ENCODE results near the gene SERPINF2. TPM values are rescaled to one million over a fixed set of nuclear protein-coding genes. Genes with fewer than 3 reads are reported as not detected.

Gene SERPINF2
- total and polyA plus RNA-seq, 2 experiments from 2014 or later, result 0.66 to 1.2 TPM

DNA sequence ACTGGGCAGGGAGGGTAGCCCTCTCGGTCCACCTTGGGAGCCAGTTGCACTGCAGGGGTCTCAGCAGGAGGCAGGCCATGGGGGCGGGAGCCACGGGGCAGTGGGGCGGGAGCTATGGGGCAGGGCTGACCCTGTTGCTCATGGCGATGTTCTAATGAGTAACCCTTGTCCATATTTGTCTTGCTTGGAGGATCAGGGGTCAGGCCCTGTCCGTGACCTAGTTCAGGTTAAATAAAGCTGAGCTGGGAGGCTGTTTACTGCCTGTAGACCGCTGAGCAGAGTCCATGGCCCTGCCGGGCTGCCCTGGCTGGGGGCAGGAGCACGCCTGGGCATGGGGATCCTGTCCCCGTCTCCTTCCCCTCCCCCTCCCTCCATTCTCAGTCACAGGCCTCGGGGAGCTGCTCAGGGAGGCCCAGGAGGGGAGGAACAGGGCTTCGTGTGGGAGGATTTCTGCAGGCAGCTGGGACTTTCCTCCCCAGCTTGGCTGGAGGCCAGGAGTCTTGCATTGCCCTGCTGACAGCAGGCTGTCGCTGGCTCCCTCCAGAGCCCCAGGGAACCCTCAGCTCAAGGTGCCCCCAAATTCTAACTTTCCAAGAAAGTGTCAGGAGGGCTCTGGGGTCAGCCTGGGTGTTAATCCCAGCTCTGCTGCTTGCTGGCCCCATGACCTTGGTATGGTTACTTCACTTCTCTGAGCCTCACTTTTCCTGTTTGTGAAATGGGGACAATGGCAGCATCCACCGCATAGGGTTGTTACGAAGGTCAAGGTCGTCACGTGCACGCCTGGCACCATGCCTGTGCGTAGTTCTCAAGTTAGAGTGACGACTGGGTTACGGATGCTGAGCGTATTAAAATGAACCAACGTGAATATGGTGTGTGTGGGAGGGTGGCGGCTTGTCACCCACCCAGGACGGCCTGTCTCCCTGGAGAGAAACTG, 6.1 kb upstream of the SERPINF2 start:
- H3K27me3 ChIP-seq (ENCODE audit: insufficient read depth), result no peaks in the 10 kb centered on the region
- ATAC-seq (peak; percentile 58), DNase-seq (ENCODE audit: low spot score) (no peak)
- TF ChIP-seq, protein P1, sequence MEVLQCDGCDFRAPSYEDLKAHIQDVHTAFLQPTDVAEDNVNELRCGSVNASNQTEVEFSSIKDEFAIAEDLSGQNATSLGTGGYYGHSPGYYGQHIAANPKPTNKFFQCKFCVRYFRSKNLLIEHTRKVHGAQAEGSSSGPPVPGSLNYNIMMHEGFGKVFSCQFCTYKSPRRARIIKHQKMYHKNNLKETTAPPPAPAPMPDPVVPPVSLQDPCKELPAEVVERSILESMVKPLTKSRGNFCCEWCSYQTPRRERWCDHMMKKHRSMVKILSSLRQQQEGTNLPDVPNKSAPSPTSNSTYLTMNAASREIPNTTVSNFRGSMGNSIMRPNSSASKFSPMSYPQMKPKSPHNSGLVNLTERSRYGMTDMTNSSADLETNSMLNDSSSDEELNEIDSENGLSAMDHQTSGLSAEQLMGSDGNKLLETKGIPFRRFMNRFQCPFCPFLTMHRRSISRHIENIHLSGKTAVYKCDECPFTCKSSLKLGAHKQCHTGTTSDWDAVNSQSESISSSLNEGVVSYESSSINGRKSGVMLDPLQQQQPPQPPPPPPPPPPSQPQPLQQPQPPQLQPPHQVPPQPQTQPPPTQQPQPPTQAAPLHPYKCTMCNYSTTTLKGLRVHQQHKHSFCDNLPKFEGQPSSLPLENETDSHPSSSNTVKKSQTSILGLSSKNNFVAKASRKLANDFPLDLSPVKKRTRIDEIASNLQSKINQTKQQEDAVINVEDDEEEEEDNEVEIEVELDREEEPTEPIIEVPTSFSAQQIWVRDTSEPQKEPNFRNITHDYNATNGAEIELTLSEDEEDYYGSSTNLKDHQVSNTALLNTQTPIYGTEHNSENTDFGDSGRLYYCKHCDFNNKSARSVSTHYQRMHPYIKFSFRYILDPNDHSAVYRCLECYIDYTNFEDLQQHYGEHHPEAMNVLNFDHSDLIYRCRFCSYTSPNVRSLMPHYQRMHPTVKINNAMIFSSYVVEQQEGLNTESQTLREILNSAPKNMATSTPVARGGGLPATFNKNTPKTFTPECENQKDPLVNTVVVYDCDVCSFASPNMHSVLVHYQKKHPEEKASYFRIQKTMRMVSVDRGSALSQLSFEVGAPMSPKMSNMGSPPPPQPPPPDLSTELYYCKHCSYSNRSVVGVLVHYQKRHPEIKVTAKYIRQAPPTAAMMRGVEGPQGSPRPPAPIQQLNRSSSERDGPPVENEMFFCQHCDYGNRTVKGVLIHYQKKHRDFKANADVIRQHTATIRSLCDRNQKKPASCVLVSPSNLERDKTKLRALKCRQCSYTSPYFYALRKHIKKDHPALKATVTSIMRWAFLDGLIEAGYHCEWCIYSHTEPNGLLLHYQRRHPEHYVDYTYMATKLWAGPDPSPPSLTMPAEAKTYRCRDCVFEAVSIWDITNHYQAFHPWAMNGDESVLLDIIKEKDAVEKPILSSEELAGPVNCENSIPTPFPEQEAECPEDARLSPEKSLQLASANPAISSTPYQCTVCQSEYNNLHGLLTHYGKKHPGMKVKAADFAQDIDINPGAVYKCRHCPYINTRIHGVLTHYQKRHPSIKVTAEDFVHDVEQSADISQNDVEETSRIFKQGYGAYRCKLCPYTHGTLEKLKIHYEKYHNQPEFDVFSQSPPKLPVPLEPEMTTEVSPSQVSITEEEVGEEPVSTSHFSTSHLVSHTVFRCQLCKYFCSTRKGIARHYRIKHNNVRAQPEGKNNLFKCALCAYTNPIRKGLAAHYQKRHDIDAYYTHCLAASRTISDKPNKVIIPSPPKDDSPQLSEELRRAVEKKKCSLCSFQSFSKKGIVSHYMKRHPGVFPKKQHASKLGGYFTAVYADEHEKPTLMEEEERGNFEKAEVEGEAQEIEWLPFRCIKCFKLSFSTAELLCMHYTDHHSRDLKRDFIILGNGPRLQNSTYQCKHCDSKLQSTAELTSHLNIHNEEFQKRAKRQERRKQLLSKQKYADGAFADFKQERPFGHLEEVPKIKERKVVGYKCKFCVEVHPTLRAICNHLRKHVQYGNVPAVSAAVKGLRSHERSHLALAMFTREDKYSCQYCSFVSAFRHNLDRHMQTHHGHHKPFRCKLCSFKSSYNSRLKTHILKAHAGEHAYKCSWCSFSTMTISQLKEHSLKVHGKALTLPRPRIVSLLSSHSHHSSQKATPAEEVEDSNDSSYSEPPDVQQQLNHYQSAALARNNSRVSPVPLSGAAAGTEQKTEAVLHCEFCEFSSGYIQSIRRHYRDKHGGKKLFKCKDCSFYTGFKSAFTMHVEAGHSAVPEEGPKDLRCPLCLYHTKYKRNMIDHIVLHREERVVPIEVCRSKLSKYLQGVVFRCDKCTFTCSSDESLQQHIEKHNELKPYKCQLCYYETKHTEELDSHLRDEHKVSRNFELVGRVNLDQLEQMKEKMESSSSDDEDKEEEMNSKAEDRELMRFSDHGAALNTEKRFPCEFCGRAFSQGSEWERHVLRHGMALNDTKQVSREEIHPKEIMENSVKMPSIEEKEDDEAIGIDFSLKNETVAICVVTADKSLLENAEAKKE (CRISPR knock-in tag; IDR thresholded peaks at IDR 0.05), result no peak
- TF ChIP-seq EZH2 (IDR thresholded peaks at IDR 0.05; ENCODE audit: low read depth, unreplicated experiment) (no peak), ZNF331 (CRISPR knock-in tag; IDR thresholded peaks at IDR 0.05; ENCODE audit: low read depth) (no peak), JUNB (IDR thresholded peaks at IDR 0.05; ENCODE audit: unreplicated experiment) (no peak), NANOG (IDR thresholded peaks at IDR 0.05; ENCODE audit: borderline replicate concordance) (no peak), EZH2phosphoT487 (IDR thresholded peaks at IDR 0.05; ENCODE audit: unreplicated experiment) (no peak), STAT1 (IDR thresholded peaks at IDR 0.05; ENCODE audit: unreplicated experiment) (no peak)
- TF ChIP-seq, protein P2, sequence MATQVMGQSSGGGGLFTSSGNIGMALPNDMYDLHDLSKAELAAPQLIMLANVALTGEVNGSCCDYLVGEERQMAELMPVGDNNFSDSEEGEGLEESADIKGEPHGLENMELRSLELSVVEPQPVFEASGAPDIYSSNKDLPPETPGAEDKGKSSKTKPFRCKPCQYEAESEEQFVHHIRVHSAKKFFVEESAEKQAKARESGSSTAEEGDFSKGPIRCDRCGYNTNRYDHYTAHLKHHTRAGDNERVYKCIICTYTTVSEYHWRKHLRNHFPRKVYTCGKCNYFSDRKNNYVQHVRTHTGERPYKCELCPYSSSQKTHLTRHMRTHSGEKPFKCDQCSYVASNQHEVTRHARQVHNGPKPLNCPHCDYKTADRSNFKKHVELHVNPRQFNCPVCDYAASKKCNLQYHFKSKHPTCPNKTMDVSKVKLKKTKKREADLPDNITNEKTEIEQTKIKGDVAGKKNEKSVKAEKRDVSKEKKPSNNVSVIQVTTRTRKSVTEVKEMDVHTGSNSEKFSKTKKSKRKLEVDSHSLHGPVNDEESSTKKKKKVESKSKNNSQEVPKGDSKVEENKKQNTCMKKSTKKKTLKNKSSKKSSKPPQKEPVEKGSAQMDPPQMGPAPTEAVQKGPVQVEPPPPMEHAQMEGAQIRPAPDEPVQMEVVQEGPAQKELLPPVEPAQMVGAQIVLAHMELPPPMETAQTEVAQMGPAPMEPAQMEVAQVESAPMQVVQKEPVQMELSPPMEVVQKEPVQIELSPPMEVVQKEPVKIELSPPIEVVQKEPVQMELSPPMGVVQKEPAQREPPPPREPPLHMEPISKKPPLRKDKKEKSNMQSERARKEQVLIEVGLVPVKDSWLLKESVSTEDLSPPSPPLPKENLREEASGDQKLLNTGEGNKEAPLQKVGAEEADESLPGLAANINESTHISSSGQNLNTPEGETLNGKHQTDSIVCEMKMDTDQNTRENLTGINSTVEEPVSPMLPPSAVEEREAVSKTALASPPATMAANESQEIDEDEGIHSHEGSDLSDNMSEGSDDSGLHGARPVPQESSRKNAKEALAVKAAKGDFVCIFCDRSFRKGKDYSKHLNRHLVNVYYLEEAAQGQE (IDR thresholded peaks at IDR 0.05; ENCODE audit: unreplicated experiment), result no peak
- TF ChIP-seq, protein P3, sequence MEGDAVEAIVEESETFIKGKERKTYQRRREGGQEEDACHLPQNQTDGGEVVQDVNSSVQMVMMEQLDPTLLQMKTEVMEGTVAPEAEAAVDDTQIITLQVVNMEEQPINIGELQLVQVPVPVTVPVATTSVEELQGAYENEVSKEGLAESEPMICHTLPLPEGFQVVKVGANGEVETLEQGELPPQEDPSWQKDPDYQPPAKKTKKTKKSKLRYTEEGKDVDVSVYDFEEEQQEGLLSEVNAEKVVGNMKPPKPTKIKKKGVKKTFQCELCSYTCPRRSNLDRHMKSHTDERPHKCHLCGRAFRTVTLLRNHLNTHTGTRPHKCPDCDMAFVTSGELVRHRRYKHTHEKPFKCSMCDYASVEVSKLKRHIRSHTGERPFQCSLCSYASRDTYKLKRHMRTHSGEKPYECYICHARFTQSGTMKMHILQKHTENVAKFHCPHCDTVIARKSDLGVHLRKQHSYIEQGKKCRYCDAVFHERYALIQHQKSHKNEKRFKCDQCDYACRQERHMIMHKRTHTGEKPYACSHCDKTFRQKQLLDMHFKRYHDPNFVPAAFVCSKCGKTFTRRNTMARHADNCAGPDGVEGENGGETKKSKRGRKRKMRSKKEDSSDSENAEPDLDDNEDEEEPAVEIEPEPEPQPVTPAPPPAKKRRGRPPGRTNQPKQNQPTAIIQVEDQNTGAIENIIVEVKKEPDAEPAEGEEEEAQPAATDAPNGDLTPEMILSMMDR (conservative IDR thresholded peaks at IDR 0.05; ENCODE audit: low read depth in 2 of 2), result no peak
- no peak overlapping the region for H3K4me3 ChIP-seq
- peaks cover 14% of the 10 kb centered on the region; the same call in 2 of the 3 replicates for H3K9me3 Mint-ChIP-seq
- peaks cover 12% of the 10 kb centered on the region for H3K36me3 Mint-ChIP-seq (ENCODE audit: low read depth)
- peak overlapping the region; percentile 67 for H3K27ac Mint-ChIP-seq
- H3K4me3 Mint-ChIP-seq, result no peak overlapping the region
- H2AFZ ChIP-seq, result no peak overlapping the region
- H3K9me2 ChIP-seq (ENCODE audit: insufficient read depth), result no peaks in the 10 kb centered on the region
- H3K4me1 Mint-ChIP-seq, result peaks cover 3% of the 10 kb centered on the region; the same call in 2 of the 3 replicates
- H3K79me2 ChIP-seq (replicated peaks; ENCODE audit: insufficient read depth), result no peaks in the 10 kb centered on the region
- H3K36me3 ChIP-seq (ENCODE audit: insufficient read depth), result no peaks in the 10 kb centered on the region
- peaks cover 11% of the 10 kb centered on the region for H3K27me3 Mint-ChIP-seq (ENCODE audit: insufficient read depth, low read depth, poor library complexity)
- H4K20me1 ChIP-seq (replicated peaks; ENCODE audit: insufficient read depth), result no peaks in the 10 kb centered on the region
- no peaks in the 10 kb centered on the region for H3K4me1 ChIP-seq (ENCODE audit: insufficient read depth)
- H3K4me2 ChIP-seq, result no peak overlapping the region
- no peak overlapping the region for H3K27ac ChIP-seq (ENCODE audit: low read depth)
- no peaks in the 10 kb centered on the region for H3F3A ChIP-seq (replicated peaks; ENCODE audit: low read depth)

Measured in GM23338 (cell line).